Stimulated activated CD8-positive, alpha-beta memory T cell treated with anti-CD3 and anti-CD28 coated beads, Interleukin-12 subunit alpha, Interleukin-12 subunit beta, amount 100 ng/mL, for 1 hour (primary cell): ENCODE measurements around the gene ZCCHC13.
"Not testable (repeated sequence)": the region's sequence is repeated elsewhere in the genome, so short reads cannot be mapped to it uniquely, and the experiment has no call there.

Source experiments
- DNase-seq: peaks from one replicate; pipeline ENCODE4 v3.0.0-alpha.2; 2020; ENCODE audit warnings: low read depth

Gene ZCCHC13

DNA sequence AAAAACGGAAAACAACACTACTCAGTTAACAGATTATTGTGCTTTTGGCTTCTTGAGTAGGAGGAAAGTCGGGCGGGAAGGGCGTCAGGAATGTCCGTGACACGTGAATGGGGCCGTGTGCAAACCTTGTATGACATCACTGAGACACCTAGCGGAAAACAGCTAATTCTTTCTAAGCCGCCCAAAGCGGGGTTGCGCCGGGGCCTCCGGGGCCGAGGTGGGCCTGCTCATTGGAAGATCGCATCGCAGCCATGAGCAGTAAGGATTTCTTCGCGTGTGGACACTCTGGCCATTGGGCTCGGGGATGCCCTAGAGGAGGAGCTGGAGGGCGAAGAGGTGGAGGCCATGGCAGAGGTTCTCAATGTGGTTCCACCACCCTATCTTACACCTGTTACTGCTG is at the start of gene ZCCHC13:
Gene ZCCHC13 (plus strand): TSS at position 165 of the 400 bp plus-strand sequence. CDS start 87 bp downstream, at position 252.
- no peak for DNase-seq

DNA sequence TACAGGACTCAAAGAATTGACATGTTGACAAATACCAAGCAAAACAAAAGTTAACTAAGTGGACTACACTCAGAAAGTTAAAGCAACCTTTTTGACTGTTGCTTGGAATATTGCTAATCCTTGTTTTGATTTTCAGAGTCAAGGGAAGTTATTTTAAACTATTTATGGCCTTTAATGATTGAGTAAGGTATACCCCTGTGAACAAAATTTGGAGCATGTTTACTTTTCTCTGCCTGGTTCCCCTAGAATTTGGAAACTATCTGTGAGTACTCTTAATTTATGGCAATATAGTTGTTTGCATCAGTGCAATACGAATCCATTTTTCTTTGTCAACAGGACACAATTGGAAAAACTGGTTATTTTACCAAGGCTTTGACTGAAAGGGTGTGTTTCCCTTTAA is 45.9 kb upstream of the ZCCHC13 start:
- not testable (repeated sequence) for DNase-seq

GRCh38 chrX:74259885-74260491 is 44.0 kb upstream of the ZCCHC13 start:
- DNase-seq = no peak

DNA sequence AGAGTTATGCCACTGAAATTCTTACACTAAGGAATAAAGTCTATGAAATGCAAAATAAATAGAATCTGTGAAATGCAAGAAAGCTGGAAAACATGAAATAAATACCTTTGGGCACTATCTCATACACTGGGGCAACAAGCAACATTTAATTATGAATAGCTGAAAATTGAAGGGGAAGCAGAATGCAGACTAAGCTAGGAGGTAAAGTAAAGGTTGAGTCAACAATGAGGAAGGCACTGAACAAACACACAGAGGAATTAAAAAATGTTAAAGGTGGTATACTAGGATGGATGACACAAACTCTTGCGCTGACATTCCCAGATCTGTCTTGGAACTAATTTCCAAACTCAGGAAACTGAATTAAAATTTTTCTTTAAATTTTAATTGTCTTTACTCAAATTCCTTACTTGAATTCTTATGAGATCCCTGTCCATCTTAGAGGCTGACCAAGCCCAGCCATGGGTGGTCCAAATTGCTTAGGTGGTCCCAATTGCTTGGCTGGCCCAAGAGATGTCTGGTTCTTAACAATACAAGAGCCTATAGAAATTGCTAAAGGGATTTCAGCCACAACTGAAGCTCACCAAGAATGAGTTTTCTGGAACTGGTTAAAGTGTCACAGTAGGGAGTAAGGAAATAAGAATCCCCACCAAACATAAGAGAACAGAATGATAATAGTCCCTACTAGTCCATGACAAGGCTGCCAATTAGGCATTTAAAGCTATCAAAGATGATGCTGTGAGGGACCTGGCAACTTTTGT is 41.3 kb upstream of the ZCCHC13 start:
- no peak for DNase-seq

DNA sequence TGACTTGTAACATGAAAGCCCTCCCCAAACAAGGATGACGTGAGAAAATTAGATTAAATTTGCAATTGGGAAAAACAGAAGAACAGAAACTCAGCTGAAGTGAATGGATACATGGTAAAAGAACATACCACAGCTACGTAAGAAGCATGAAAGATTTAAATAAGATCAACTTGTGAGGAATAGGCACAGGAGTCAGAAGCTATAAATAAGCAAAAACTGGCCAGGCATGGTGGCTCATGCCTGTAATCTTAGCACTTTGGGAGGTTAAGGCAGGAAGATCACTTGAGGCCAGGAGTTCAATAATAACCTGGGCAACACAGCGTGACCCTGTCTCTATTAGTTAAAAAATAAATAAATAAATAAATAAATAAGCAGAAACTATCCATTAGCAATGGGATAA is 33.6 kb upstream of the ZCCHC13 start:
- DNase-seq = no peak

GRCh38 chrX:74272230-74272629 is 31.8 kb upstream of the ZCCHC13 start:
- no peak for DNase-seq

DNA sequence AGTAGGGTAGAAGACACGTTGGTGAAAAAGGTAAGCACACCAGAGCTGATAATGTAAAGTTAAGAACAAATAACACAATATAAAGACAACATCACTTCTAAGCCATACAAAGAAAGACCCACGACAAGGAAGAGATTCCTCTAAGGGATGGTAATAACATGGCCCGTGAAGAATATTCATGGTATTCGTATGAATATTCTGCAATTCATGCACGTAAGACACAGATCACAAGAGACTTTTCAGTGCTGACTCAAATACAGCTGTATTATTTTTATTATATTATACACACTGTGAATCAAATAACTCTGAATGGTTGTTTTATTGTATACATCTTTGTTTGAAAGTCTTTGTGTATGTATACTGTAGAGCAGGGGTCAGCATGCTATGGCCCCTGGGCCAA is 29.5 kb upstream of the ZCCHC13 start:
- no peak for DNase-seq

GRCh38 chrX:74277320-74277719 is 26.7 kb upstream of the ZCCHC13 start:
- no peak for DNase-seq

GRCh38 chrX:74277846-74278245 is 26.1 kb upstream of the ZCCHC13 start:
- DNase-seq = no peak

DNA sequence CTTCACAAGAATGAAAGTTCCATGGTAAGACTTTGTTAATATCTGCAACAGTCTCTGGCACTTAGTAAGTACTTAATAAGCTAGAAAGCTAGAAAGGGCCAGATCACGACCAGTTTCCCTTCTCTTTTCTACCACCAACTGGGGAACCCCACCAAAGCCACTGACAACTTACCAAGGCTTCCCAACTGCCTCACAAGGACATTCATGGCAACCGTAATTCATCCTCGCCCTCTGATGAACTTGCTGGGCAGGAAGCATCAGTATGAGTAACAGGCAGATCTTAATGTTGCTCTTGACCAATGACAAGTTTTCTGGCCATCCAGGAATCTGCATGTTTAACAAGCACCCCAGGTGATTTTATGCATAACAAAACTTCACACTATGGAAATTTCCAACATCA is 23.2 kb upstream of the ZCCHC13 start:
- no peak for DNase-seq

- no peak for DNase-seq
These were observed 19.5 kb upstream of the ZCCHC13 start for GRCh38 chrX:74284391-74284952.

GRCh38 chrX:74286950-74287740 is 16.8 kb upstream of the ZCCHC13 start:
- DNase-seq = no peak

GRCh38 chrX:74291577-74291963 is 12.4 kb upstream of the ZCCHC13 start:
- no peak for DNase-seq

GRCh38 chrX:74291964-74292807 is 11.8 kb upstream of the ZCCHC13 start:
- peak; percentile 66 for DNase-seq

DNA sequence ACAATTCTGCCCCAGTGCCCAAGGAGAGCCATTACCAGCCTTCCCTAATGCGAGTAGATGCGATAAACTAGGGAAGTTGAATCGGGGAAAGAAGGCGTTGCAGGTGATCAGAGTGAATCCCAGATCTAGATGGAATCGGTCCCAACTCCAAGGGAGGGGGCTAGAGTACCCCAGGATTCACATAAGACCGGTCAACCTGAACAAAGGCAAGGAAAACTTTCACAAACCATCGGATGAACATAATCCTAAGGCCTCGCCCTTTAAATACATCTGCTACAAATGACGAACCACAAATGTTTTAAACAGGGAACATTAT is 11.2 kb upstream of the ZCCHC13 start:
- DNase-seq = no peak

DNA sequence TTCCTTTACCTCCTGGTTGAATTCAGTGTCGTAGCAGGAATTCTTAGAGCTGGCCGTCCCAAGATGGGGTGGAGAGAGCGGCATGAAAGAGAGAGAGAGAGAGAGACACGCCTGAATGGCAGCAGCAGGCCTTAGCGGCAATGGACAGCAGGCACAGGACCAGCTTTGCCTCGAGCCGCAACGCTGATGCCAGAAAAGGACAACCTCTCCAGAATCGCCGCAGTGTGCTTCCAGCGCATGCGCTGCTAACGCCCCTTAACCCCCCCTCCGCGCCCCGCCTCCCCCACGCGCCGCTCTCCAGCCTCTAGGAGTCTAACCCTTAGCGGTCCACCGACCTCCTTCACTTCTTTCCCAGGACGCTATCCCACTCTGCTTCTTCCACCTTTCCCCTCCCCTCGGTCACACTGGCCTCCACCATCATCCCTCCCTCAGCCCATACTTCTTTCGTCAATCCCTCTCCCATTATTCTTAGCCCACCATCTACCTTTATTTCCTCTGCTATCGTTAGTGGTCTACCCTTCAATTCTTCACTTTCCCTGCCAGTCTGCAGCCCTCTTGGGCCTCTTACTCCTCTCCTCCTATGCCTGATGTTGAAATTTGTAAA is 10.5 kb upstream of the ZCCHC13 start:
- DNase-seq = peak; percentile 36

- DNase-seq = no peak
These were observed 8.9 kb upstream of the ZCCHC13 start for GRCh38 chrX:74295101-74295500.

DNA sequence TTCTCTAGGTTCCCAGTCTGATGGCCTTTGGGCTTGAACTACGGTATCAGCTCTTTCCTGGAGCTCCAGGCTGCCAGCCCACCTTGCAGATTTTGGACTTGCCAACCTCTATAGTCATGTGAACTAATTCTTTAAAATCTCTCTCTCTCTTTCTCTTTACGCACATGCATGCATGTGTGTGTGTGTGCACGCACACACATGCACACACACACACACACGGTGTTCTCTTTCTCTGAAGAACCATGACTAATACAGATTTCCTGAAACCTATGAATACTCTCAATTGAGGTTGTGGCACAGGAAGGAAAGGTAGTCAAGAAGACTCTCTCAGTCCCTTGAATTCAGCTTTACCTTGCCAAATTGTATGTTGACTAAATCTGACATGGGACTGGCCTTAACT is 6.2 kb upstream of the ZCCHC13 start:
- DNase-seq = no peak

- DNase-seq = no peak
These were observed 3.1 kb upstream of the ZCCHC13 start for GRCh38 chrX:74300869-74301268.

GRCh38 chrX:74318672-74319071 is 14.7 kb downstream of the ZCCHC13 start:
- no peak for DNase-seq

- DNase-seq = not testable (repeated sequence)
These were observed 15.3 kb downstream of the ZCCHC13 start for GRCh38 chrX:74319321-74319720.

GRCh38 chrX:74321191-74321590 is 17.2 kb downstream of the ZCCHC13 start:
- DNase-seq = no peak
